ENCODE measurements around the gene CLEC4F.
"Not testable (repeated sequence)": the region's sequence is repeated elsewhere in the genome, so short reads cannot be mapped to it uniquely, and the experiment has no call there.

CLEC4F gene

GRCh38 chr2:70827388-70827787, 7.0 kb upstream of the CLEC4F start:
- no peak for DNase-seq (ENCODE audit: low read depth in 2 of 2)

GRCh38 chr2:70826696-70827350, 6.4 kb upstream of the CLEC4F start:
- DNase-seq (ENCODE audit: low read depth in 2 of 2), result no peak

GRCh38 chr2:70823249-70823648, 2.9 kb upstream of the CLEC4F start:
- DNase-seq (ENCODE audit: low read depth in 2 of 2), result no peak

DNA sequence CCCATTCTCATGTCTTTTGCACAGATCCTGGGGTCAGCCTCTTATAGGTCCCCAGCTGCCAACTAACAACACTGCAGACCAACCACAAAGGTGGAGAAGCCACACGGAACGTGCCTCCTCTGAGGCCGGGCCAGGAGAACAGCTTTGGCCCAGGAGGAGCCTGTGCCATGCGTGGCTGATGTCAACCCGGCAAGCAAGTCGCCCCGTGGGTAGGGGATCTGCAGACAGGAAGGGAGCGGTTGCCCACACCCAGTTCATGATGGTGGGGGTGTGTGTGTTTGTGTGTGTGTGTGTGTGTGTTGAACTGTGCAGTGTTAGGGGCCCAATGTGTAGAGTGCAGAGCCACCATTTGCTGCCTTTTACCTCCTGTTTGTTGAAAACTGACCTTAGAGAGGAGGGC, 2.4 kb upstream of the CLEC4F start:
- DNase-seq (ENCODE audit: low read depth in 2 of 2), result no peak

DNA sequence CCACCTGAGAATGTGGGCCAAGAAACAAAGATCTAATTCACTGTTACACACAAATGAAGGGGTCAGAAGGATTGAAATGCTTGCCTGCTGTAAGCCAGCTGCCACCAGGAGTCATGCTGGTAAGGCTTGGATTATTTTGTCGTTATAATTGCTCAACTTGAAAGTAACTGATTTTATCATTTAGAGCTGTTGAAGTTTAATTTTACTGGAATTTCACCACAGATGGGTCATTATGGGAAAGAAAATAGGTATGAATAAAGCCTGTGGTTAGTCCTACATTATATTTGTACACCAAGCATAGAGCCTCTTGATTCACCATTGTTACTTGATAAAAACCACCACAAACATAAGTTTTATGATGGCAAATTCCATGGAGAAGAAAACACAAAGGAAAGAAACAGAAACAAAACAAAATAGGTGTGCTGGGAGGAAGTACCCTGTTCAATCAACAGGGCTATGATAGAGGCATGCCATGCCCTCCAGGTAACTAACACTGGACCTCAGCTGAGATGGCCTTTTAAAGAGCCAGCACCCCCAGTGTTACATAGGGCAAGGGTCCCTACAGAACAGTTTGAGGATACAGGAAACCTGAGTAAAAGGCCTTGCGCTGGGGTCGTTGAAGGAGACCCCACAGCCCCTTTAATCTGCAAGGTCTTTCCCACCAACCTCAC, 3.0 kb downstream of the CLEC4F start:
- no peak for DNase-seq (ENCODE audit: low read depth in 2 of 2)

DNA sequence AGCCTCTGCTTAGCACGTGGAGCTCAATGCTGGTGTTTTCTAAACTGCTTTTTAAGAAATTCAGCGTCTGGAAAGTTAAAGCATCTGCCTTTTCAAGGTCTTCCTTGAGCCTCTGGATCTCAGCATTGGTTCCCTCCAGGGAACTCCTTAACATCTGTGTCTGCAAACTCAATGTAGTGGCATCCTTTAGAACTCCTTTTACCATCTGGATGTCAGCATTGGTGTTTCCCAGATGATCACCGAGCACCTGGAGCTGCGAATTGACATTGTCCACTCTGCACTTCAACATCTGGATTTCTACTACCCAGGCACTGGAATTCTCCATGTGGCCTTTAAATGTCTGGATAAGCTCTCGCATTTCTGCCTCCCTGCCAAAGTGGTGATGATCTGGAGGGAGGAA, 3.7 kb downstream of the CLEC4F start:
- DNase-seq (ENCODE audit: low read depth in 2 of 2), result no peak

- DNase-seq (ENCODE audit: low read depth in 2 of 2), result no peak
These were observed 11.1 kb downstream of the CLEC4F start for GRCh38 chr2:70808983-70809958.

DNA sequence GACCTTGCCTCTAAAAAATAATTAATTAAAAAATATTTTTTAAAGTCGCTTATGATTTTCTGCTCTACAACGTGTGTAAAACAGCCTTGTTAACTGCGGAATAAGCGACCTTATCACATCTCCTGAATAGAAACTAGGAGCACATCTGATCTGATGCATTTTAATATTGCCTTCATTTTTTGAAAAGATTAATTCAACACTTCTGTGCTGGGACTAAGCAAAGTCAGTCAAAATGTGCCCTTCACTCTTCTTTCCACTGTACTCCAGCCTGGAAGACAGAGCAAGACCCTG, 12.6 kb downstream of the CLEC4F start:
- no peak for DNase-seq (ENCODE audit: low read depth in 2 of 2)

DNA sequence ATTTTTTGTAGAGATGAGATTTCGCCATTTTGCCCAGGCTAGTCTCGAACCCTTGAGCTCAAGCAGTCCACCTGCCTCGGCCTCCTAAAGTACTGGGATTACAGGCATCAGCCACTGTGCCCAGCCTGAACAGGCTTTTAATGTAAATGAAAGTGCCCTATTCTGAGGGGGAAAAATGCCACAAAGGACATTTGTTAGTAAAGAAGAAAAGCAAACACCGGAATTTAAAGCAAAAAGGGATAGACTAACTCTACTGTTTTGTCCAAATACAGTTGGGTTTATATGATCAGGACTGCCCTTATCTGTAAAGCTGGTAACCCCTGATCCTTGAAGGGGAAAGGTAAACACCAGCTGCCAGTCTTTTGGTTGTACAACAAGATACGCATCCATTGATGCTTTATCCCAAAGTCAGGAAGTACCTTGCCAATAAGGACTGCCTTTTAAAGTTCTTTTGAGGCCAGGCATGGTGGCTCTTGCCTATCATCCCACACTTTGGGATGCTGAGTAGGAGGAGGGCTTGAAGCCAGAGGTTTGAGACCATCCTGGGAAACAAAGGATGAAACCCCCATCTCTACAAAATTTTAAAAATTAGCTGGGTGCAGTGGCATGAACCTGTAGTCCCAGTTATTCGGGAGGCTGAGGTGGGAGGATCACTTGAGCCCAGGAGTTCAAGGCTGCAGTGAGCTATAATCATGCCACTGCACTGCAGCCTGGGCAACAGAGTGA, 13.1 kb downstream of the CLEC4F start:
- no peak for DNase-seq (ENCODE audit: low read depth in 2 of 2)

DNA sequence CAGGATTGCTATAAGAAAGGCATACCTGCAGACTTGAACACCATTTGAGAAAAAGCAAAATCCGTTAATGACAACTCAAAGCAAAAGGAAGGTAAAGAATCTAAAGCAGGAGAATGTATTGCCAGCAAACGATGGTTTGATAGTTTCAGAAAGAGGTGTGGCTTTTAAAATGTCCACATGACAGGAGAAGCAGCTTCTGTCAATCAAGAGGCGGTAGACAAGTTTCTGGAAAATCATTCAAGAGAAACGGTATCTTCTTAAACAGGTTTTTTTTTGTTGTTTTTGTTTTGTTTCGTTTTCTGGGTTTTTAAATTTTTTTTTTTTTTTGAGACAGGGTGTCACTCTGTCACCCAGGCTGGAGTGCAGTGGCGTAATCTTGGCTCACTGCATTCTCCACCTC, 13.8 kb downstream of the CLEC4F start:
- DNase-seq (ENCODE audit: low read depth in 2 of 2), result no peak

GRCh38 chr2:70806013-70806412, 14.4 kb downstream of the CLEC4F start:
- DNase-seq (ENCODE audit: low read depth in 2 of 2), result no peak

GRCh38 chr2:70801607-70802263, 18.7 kb downstream of the CLEC4F start:
- DNase-seq (ENCODE audit: low read depth in 2 of 2), result no peak

DNA sequence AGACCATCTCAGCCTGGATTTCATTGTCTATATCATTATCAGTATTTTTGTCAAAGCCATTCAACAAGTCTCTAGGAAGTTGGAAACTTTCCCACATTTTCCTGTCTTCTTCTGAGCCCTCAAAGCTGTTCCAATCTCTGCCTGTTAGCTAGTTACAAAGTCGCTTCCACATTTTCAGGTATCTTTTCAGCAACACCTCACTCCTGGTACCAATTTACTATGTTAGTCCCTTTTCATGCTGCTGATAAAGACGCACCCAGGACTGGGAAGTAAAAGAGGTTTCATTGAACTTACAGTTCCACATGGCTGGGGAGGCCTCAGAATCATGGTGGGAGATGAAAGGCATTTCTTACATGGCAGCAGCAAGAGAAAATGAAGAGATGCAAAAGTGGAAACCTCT, 20.7 kb downstream of the CLEC4F start:
- DNase-seq (ENCODE audit: low read depth in 2 of 2), result no peak

DNA sequence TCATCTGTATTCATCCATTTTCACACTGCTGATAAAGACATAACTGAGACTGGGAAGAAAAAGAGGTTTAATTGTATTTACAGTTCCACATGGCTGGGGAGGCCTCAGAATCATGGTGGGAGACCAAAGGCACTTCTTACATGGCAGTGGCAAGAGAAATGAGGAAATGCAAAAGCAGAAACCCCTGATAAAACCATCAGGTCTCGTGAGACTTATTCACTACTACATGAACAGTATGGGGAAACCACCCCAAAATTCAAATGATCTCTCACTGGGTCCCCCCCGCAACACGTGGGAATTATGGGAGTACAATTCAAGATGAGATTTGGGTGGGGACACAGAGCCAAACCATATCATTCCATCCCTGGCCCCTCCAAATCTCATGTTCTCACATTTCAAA, 22.4 kb downstream of the CLEC4F start:
- DNase-seq (ENCODE audit: low read depth in 2 of 2), result not testable (repeated sequence)

GRCh38 chr2:70797506-70797905, 22.9 kb downstream of the CLEC4F start:
- DNase-seq (ENCODE audit: low read depth in 2 of 2), result no peak

DNA sequence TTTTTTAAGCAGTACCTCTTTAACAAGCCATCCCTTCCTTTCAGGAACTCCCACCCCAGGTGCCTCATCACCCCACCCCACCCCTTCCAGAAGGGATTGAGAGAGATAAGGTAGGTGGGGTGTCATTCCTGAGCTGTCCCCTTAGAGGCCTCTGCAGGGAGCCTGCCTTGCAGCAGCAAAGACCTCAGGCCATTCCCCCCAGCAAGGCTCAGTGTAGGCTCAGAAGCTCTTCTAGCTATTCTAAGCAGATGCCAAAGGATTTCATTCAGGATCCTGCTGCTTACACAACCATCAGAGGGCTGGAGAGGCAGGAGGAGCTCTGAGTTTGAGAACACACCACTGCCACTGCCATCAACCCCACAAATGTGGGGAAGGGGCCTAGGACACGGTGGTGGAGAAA, 24.1 kb downstream of the CLEC4F start:
- no peak for DNase-seq (ENCODE audit: low read depth in 2 of 2)

- DNase-seq (ENCODE audit: low read depth in 2 of 2), result no peak
These were observed 25.0 kb downstream of the CLEC4F start for GRCh38 chr2:70795164-70795995.

- DNase-seq (ENCODE audit: low read depth in 2 of 2), result no peak
These were observed 26.9 kb downstream of the CLEC4F start for GRCh38 chr2:70793450-70793849.

- no peak for DNase-seq (ENCODE audit: low read depth in 2 of 2)
These were observed 30.1 kb downstream of the CLEC4F start, which contains the start of gene FIGLA for GRCh38 chr2:70790136-70790828. TSS of gene FIGLA (minus strand) at chr2:70790643. CDS start at chr2:70790638, 5 bp downstream.

Data from activated CD8-positive, alpha-beta memory T cell treated with anti-CD3 and anti-CD28 coated beads for 4 hours (primary cell).